Dermis blood vessel endothelial cell (primary cell): Measurements from ENCODE around the gene LCE1F. TPM values are rescaled to one million over a fixed set of nuclear protein-coding genes. Genes with fewer than 3 reads are reported as not detected.

Source experiments
- DNase-seq: peaks from one replicate; pipeline ENCODE4 v3.0.0; 2010
- total RNA-seq: library from RNA; depleted of rRNA; stranded (reverse); fragments of >200 nt; gene quantifications from 2 replicates; pipeline ENCODE4 v1.2.3, GENCODE V29; 2014

Gene LCE1F
- total RNA-seq, 1 donor from 2014 or later = not detected

- peak; percentile 5 for DNase-seq
These were observed 2.7 kb downstream of the LCE1F start for GRCh38 chr1:152777510-152778137.

GRCh38 chr1:152783095-152783494 lies 8.2 kb downstream of the LCE1F start:
- no peak for DNase-seq

- no peak for DNase-seq
These were observed 11.1 kb downstream of the LCE1F start, which contains the start of gene LCE1E for GRCh38 chr1:152786077-152786476. LCE1E (plus strand) TSS chr1:152786257; CDS start chr1:152787300, 1,043 bp downstream.

- no peak for DNase-seq
These were observed 20.7 kb downstream of the LCE1F start for GRCh38 chr1:152795686-152796085.

GRCh38 chr1:152796421-152796820 lies 21.5 kb downstream of the LCE1F start, which contains the start of gene LCE1D:
LCE1D (plus strand) TSS chr1:152796721; CDS start chr1:152797795, 1,074 bp downstream.
- DNase-seq = no peak

- no peak for DNase-seq
These were observed 26.4 kb downstream of the LCE1F start for GRCh38 chr1:152801333-152801732.

GRCh38 chr1:152806576-152806975 lies 31.6 kb downstream of the LCE1F start, which contains the start of gene LCE1C:
LCE1C (minus strand) TSS chr1:152806651; CDS start chr1:152805478, 1,173 bp downstream.
- DNase-seq = no peak

GRCh38 chr1:152811050-152811449 lies 36.1 kb downstream of the LCE1F start:
- no peak for DNase-seq

GRCh38 chr1:152811671-152812070 lies 36.7 kb downstream of the LCE1F start, which contains the start of gene LCE1B:
LCE1B (plus strand) TSS chr1:152811971; CDS start chr1:152812447, 476 bp downstream.
- no peak for DNase-seq

GRCh38 chr1:152817309-152817708 lies 42.4 kb downstream of the LCE1F start:
- DNase-seq = no peak

- DNase-seq = no peak
These were observed 48.4 kb downstream of the LCE1F start for GRCh38 chr1:152823294-152823693.

- DNase-seq = no peak
These were observed 50.0 kb downstream of the LCE1F start for GRCh38 chr1:152824964-152825363.

Other genes starting within 250 kb of the LCE1F start
- gene LCE3E, start 208.4 kb upstream of the LCE1F start, total RNA-seq = not detected in 2 replicates
- gene LCE3D, start 194.6 kb upstream of the LCE1F start, total RNA-seq = not detected in 2 replicates
- not detected in 2 replicates for gene LCE3C, start 174.9 kb upstream of the LCE1F start, total RNA-seq
- gene LCE3B, start 161.3 kb upstream of the LCE1F start, total RNA-seq = not detected in 2 replicates
- gene LCE3A, start 152.0 kb upstream of the LCE1F start, total RNA-seq = not detected in 2 replicates
- not detected in 2 replicates for gene LCE2D, start 111.8 kb upstream of the LCE1F start, total RNA-seq
- not detected in 2 replicates for gene LCE2C, start 99.9 kb upstream of the LCE1F start, total RNA-seq
- not detected in 2 replicates for gene LCE2B, start 89.0 kb upstream of the LCE1F start, total RNA-seq
- gene LCE2A, start 76.8 kb upstream of the LCE1F start, total RNA-seq = not detected in 2 replicates
- gene LCE4A, start 67.0 kb upstream of the LCE1F start, total RNA-seq = not detected in 2 replicates
- gene KPRP, start 17.1 kb upstream of the LCE1F start, total RNA-seq = not detected in 2 replicates
- gene LCE1E, start 11.1 kb downstream of the LCE1F start, total RNA-seq = not detected in 2 replicates
- gene LCE1D, start 21.6 kb downstream of the LCE1F start, total RNA-seq = not detected in 2 replicates
- not detected in 2 replicates for gene LCE1C, start 31.5 kb downstream of the LCE1F start, total RNA-seq
- not detected in 2 replicates for gene LCE1B, start 36.8 kb downstream of the LCE1F start, total RNA-seq
- gene LCE1A, start 52.3 kb downstream of the LCE1F start, total RNA-seq = not detected in 2 replicates
- not detected in 2 replicates for gene LCE6A, start 67.7 kb downstream of the LCE1F start, total RNA-seq
- not detected in 2 replicates for gene LCE7A, start 84.9 kb downstream of the LCE1F start, total RNA-seq
- gene SMCP, start 103.2 kb downstream of the LCE1F start, total RNA-seq = not detected in 2 replicates
- gene IVL, start 133.4 kb downstream of the LCE1F start, total RNA-seq = not detected in 2 replicates
- gene SPRR5, start 172.1 kb downstream of the LCE1F start, total RNA-seq = not detected in 2 replicates
- not detected in 2 replicates for gene SPRR4, start 195.5 kb downstream of the LCE1F start, total RNA-seq
- gene SPRR1A, start 208.9 kb downstream of the LCE1F start, total RNA-seq = not detected in 2 replicates
- not detected in 2 replicates for gene SPRR3, start 226.6 kb downstream of the LCE1F start, total RNA-seq